HCT116 (cell line): Measurements from ENCODE around the gene MYO16. TPM values are rescaled to one million over a fixed set of nuclear protein-coding genes. Genes with fewer than 3 reads are reported as not detected.

ENCODE experiments used
- ATAC-seq: fragments of 200-7000 bp; cut with Tn5 transposase; 2 replicates; pipeline ENCODE4 v1.9.1; 2020; ENCODE audit warnings: mild to moderate bottlenecking, moderate library complexity
- BruUV-seq: library from RNA; stranded (reverse); fragments of 400-500 nt; replicated peaks from 2 replicates; lab custom pipeline; 2021; lab: Mats Ljungman, UMichigan
- CTCF ChIA-PET: fragments of 300-600 bp; sonication (Branson Sonifier 250); formaldehyde crosslinking; loops from one replicate; lab custom pipeline; 2021; ENCODE audit warnings: antibody characterized with exemption; lab: Charles Lee
- POLR2A ChIA-PET: fragments of 300-600, 350-600 bp; sonication (Branson Sonifier 250); formaldehyde crosslinking; loops from one replicate; lab custom pipeline; 2021; ENCODE audit warnings: antibody characterized with exemption; lab: Charles Lee
- RAD21 ChIA-PET, 2 experiments: fragments of 300-600 bp; sonication (Branson Sonifier 250); formaldehyde crosslinking; loops; one replicate each; lab custom pipeline; 2023; ENCODE audit warnings: low total read pairs in 2 of 2; ENCODE audit not compliant: uncharacterized antibody in 2 of 2, unreplicated experiment in 2 of 2, low non-redundant PET in 1 of 2; lab: Charles Lee
- DNase-seq: peaks from one replicate; pipeline ENCODE4 v3.0.0-alpha.2; 2010; ENCODE audit warnings: low read depth, low spot score
- H2AFZ ChIP-seq: fragments of 200-600 bp; shearing (Covaris generic), sonication (generic); 2 replicates; pipeline ENCODE4 v1.6.1; 2017; ENCODE audit warnings: low read depth, mixed run types, mixed read lengths, antibody characterized with exemption, low read length; ENCODE audit not compliant: poor library complexity, severe bottlenecking
- H3K27ac ChIP-seq: 2 replicates; pipeline ENCODE4 v1.5.1; 2012; ENCODE audit warnings: low read depth, low read length
- H3K27me3 ChIP-seq: fragments of 200-600 bp; sonication (generic); 2 replicates; pipeline ENCODE4 v1.6.1; 2016; ENCODE audit warnings: mixed run types, low read length, mixed read lengths; ENCODE audit not compliant: insufficient read depth
- H3K36me3 ChIP-seq, 2 experiments: fragments of 200-500 bp in 1 of 2; fragments of 200-600 bp in 1 of 2; sonication (Bioruptor generic) in 1 of 2; sonication (generic) in 1 of 2; 2 replicates each; pipeline versions ENCODE4 v1.5.1 to v1.6.1; 2014 to 2016; ENCODE audit warnings: low read length in 2 of 2, inconsistent platforms in 1 of 2, mixed read lengths in 1 of 2, mixed run types in 1 of 2; ENCODE audit not compliant: insufficient read depth in 2 of 2, control insufficient read depth in 1 of 2
- H3K4me1 ChIP-seq, 2 experiments: fragments of 200-600 bp in 1 of 2; sonication (generic) in 1 of 2; 2 replicates each; pipeline versions ENCODE4 v1.5.1 to v1.6.1; 2012 to 2017; ENCODE audit warnings: low read length in 2 of 2, inconsistent platforms in 1 of 2, mild to moderate bottlenecking in 1 of 2, mixed read lengths in 1 of 2, mixed run types in 1 of 2, moderate library complexity in 1 of 2; ENCODE audit not compliant: insufficient read depth in 2 of 2, control insufficient read depth in 1 of 2
- H3K4me2 ChIP-seq: fragments of 200-600 bp; sonication (generic); 2 replicates; pipeline ENCODE4 v1.6.1; 2017; ENCODE audit warnings: mixed run types, low read length, mixed read lengths
- H3K4me3 ChIP-seq, 2 experiments: fragments of 200-600 bp in 1 of 2; sonication (generic) in 1 of 2; replicated peaks in 1 of 2; 2 replicates each; pipeline ENCODE4 v1.5.1; 2011 to 2016; ENCODE audit warnings: low read length in 2 of 2, control low read depth in 1 of 2, low read depth in 1 of 2, mild to moderate bottlenecking in 1 of 2, mixed read lengths in 1 of 2, mixed run types in 1 of 2
- H3K79me2 ChIP-seq: fragments of 200-600 bp; sonication (generic); 2 replicates; pipeline ENCODE4 v1.6.1; 2017; ENCODE audit warnings: mild to moderate bottlenecking, mixed run types, low read length, moderate library complexity, mixed read lengths; ENCODE audit not compliant: insufficient read depth
- H3K9ac ChIP-seq: fragments of 200-600 bp; sonication (generic); 2 replicates; pipeline ENCODE4 v1.6.1; 2016; ENCODE audit warnings: low read length, mixed read lengths
- H3K9me2 ChIP-seq: fragments of 200-600 bp; sonication (generic), shearing (Covaris generic); 2 replicates; pipeline ENCODE4 v1.6.1; 2017; ENCODE audit warnings: mixed run types, mild to moderate bottlenecking, moderate library complexity; ENCODE audit not compliant: insufficient read depth
- H3K9me3 ChIP-seq, 2 experiments: fragments of 200-500 bp in 1 of 2; fragments of 200-600 bp in 1 of 2; sonication (Bioruptor generic) in 1 of 2; sonication (generic) in 1 of 2; 2 replicates each; pipeline ENCODE4 v1.6.1; 2014 to 2017; ENCODE audit warnings: low read length in 2 of 2, mixed read lengths in 2 of 2, inconsistent platforms in 1 of 2, low read depth in 1 of 2, mild to moderate bottlenecking in 1 of 2, mixed run types in 1 of 2, moderate library complexity in 1 of 2; ENCODE audit not compliant: control insufficient read depth in 1 of 2, insufficient read depth in 1 of 2
- H4K20me1 ChIP-seq: fragments of 200-600 bp; sonication (generic), shearing (Covaris generic); 2 replicates; pipeline ENCODE4 v1.6.1; 2017; ENCODE audit warnings: mixed run types, mild to moderate bottlenecking, moderate library complexity; ENCODE audit not compliant: insufficient read depth
- CBX3 ChIP-seq: IDR thresholded peaks from 2 replicates; pipeline ENCODE4 v1.6.1; 2012; ENCODE audit warnings: low read depth
- CEBPB ChIP-seq: IDR thresholded peaks from 2 replicates; pipeline ENCODE4 v1.6.1; 2012; ENCODE audit warnings: low read depth
- CTCF ChIP-seq, 3 experiments: fragments of 200-600 bp in 1 of 3; sonication (generic) in 1 of 3; IDR thresholded peaks in 2 of 3; conservative IDR thresholded peaks in 1 of 3; 2 replicates each; pipeline ENCODE4 v1.5.1; 2012 to 2017; ENCODE audit warnings: low read depth in 2 of 3, low read length in 2 of 3, antibody characterized with exemption in 1 of 3, borderline replicate concordance in 1 of 3, control low read depth in 1 of 3, mild to moderate bottlenecking in 1 of 3, mixed read lengths in 1 of 3, mixed run types in 1 of 3, moderate library complexity in 1 of 3; ENCODE audit not compliant: insufficient read depth in 1 of 3
- EGR1 ChIP-seq: IDR thresholded peaks from 2 replicates; pipeline ENCODE4 v1.6.1; 2012; ENCODE audit warnings: low read depth
- ELF1 ChIP-seq: IDR thresholded peaks from 2 replicates; pipeline ENCODE4 v1.6.1; 2012; ENCODE audit warnings: low read depth, borderline replicate concordance
- EZH2phosphoT487 ChIP-seq: fragments of 200-600 bp; IDR thresholded peaks from 2 replicates; pipeline ENCODE4 v1.6.1; 2018; ENCODE audit warnings: antibody characterized with exemption, borderline replicate concordance
- JUND ChIP-seq: IDR thresholded peaks from 2 replicates; pipeline ENCODE4 v1.6.1; 2012
- MAX ChIP-seq: IDR thresholded peaks from 2 replicates; pipeline ENCODE4 v1.6.1; 2012
- REST ChIP-seq: IDR thresholded peaks from 2 replicates; pipeline ENCODE4 v1.6.1; 2012; ENCODE audit warnings: low read depth
- SIN3A ChIP-seq: IDR thresholded peaks from 2 replicates; pipeline ENCODE4 v1.6.1; 2012; ENCODE audit warnings: low read depth
- SP1 ChIP-seq: IDR thresholded peaks from 2 replicates; pipeline ENCODE4 v1.6.1; 2012; ENCODE audit warnings: low read depth
- SRF ChIP-seq: IDR thresholded peaks from 2 replicates; pipeline ENCODE4 v1.6.1; 2012; ENCODE audit warnings: low read depth
- TCF7L2 ChIP-seq: IDR thresholded peaks from 2 replicates; pipeline ENCODE4 v1.7.0; 2011; ENCODE audit warnings: borderline replicate concordance, inconsistent platforms; ENCODE audit not compliant: insufficient read depth, insufficient read length; ENCODE audit errors: extremely low read depth
- YY1 ChIP-seq: IDR thresholded peaks from 2 replicates; pipeline ENCODE4 v1.6.1; 2011; ENCODE audit warnings: low read length, low read depth, moderate library complexity, mild to moderate bottlenecking; ENCODE audit not compliant: insufficient replicate concordance; ENCODE audit errors: extremely low read depth
- ZNF274 ChIP-seq: fragments of 200-500 bp; sonication (Bioruptor generic); IDR thresholded peaks from 2 replicates; pipeline ENCODE4 v1.6.1; 2014; ENCODE audit warnings: mild to moderate bottlenecking, low read depth, low read length, inconsistent platforms
- intact Hi-C: fragments of 100-400 bp; cut with micrococcal nuclease; formaldehyde crosslinking; loops from 2 replicates; pipeline ENCODE4 v1.10.0; 2022
- total RNA-seq: library from RNA; stranded (reverse); gene quantifications from one replicate; pipeline ENCODE4 v1.2.1, GENCODE V29; 2021; ENCODE audit not compliant: unreplicated experiment
- TF ChIP-seq, protein P1 (sequence below): IDR thresholded peaks from 2 replicates; pipeline ENCODE4 v1.6.1; 2012

The MYO16 gene
- total RNA-seq, 1 experiment from 2014 or later: 0.07 TPM

GRCh38 chr13:108742701-108743451 is 113.5 kb downstream of the MYO16 start:
- Histone ChIP-seq H3K9me3 (no peaks in the 10 kb centered on the region), H3K4me3 (no peak overlapping the region), H3K4me2 (no peak overlapping the region), H3K27me3 (no peaks in the 10 kb centered on the region), H3K79me2 (no peaks in the 10 kb centered on the region), H2AFZ (no peak overlapping the region), H4K20me1 (no peaks in the 10 kb centered on the region), H3K9me2 (no peaks in the 10 kb centered on the region), H3K4me1 (no peaks in the 10 kb centered on the region), H3K9ac (no peak overlapping the region), H3K27ac (no peak overlapping the region), H3K36me3 (no peaks in the 10 kb centered on the region)
- ChIA-PET RAD21 (no interaction called here), CTCF (no interaction called here), POLR2A (no interaction called here)
- DNase-seq (no peak), ATAC-seq (no peak)
- no peak for TF ChIP-seq TCF7L2
- no peak for TF ChIP-seq ELF1
- no peak for TF ChIP-seq EGR1
- TF ChIP-seq ZNF274: no peak
- TF ChIP-seq REST: no peak
- no peak for TF ChIP-seq YY1
- TF ChIP-seq MAX: no peak
- TF ChIP-seq CTCF (IDR thresholded peaks at IDR 0.05 in 2 of 3, conservative IDR thresholded peaks at IDR 0.05 in 1 of 3; ENCODE audit: borderline replicate concordance in 1 of 3, insufficient read depth in 1 of 3, low read depth in 2 of 3, low read length in 2 of 3): no peak
- TF ChIP-seq JUND: no peak
- TF ChIP-seq, protein P1, sequence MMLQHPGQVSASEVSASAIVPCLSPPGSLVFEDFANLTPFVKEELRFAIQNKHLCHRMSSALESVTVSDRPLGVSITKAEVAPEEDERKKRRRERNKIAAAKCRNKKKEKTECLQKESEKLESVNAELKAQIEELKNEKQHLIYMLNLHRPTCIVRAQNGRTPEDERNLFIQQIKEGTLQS: no peak
- no peak for TF ChIP-seq CEBPB
- TF ChIP-seq CBX3: no peak
- no peak for TF ChIP-seq SRF
- no peak for TF ChIP-seq EZH2phosphoT487
- no peak for TF ChIP-seq SP1
- no peak for TF ChIP-seq SIN3A
- BruUV-seq: no TSS peak
- intact Hi-C loops: no loop called here
